ENCODE measurements around the gene SUSD1.

DNA sequence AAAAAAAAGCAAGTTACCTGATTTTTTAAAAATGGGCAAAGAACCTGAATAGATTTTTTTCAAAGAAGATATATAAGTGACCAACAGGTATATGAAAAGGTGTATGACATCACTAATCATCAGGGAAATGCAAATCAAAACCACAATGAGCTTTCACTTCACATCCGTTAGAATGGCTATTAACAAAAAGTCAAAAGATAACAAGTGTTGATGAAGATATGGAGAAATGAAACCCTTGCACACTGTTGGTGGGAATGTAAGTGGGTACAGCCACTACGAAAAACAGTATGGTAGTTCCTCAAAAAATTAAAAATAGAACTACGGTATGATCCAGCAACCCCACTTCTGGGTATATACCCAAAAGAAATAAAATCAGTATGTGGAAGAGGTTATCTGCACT lies 143.7 kb downstream of the SUSD1 start:
- TF ChIP-seq, protein P1, sequence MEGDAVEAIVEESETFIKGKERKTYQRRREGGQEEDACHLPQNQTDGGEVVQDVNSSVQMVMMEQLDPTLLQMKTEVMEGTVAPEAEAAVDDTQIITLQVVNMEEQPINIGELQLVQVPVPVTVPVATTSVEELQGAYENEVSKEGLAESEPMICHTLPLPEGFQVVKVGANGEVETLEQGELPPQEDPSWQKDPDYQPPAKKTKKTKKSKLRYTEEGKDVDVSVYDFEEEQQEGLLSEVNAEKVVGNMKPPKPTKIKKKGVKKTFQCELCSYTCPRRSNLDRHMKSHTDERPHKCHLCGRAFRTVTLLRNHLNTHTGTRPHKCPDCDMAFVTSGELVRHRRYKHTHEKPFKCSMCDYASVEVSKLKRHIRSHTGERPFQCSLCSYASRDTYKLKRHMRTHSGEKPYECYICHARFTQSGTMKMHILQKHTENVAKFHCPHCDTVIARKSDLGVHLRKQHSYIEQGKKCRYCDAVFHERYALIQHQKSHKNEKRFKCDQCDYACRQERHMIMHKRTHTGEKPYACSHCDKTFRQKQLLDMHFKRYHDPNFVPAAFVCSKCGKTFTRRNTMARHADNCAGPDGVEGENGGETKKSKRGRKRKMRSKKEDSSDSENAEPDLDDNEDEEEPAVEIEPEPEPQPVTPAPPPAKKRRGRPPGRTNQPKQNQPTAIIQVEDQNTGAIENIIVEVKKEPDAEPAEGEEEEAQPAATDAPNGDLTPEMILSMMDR (IDR thresholded peaks at IDR 0.05), result no peak
- TF ChIP-seq EP300 (IDR thresholded peaks at IDR 0.05) (no peak), POLR2AphosphoS5 (IDR thresholded peaks at IDR 0.05) (no peak), POLR2A (IDR thresholded peaks at IDR 0.05) (no peak)
